NCI-H1417 (cell line): ENCODE measurements around the gene ATP11A.

Experiments used
- DNase-seq, 3 experiments: peaks; one replicate each; lab custom pipeline; 2025; lab: John Stamatoyannopoulos, UW

ATP11A gene

DNA sequence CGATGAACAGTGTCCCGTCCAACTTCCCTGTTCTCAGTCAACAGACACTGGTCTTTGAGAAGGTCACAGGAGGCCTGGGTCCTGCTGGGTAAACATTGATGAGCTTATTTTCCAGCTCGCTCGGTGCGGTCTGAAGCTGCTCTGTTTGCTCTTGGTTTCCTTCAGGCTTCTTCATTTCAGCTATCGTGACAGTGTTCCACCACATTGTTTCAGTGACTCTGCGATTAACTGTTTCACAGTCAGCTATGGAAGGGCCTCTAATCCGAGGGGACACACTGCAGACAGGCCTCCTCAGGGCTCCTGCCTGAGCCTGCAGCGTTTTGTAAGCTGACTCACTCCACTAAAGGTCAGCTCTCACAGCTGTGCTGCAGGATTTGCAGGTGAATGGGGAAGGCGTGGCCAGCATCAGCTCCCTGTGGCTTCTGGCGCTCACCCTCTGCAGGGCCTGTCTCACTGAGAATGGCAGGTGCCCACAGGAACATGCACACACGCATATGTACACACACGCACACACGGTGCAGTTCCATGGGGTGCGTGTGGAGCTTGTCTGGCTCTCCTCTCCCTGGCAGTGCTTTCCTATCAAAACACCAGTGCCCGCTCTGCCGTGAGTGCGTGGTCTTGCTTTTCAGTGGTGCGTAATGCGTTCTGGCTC lies 216.3 kb downstream of the ATP11A start:
- DNase-seq, result peak; percentile 86 to 96 (median 89)

DNA sequence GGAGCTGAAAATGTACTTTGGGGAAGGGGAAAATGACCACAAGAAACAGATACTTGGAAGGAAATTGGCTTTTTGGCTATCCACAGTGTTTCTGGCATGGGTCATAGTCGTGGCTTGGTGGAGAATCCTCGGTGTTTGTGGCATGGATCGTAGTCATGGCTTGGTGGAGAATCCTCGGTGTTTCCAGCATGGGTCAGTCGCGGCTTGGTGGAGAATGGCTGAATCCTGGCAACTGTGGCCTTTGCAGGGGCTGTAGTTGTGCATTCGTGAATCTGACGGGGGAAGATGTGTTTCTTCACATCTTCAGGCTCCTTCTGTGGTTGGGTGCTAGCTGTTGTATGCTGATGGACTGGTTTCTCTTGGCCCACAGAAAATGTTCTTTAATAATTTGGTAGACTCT lies 217.4 kb downstream of the ATP11A start:
- no peak for DNase-seq

DNA sequence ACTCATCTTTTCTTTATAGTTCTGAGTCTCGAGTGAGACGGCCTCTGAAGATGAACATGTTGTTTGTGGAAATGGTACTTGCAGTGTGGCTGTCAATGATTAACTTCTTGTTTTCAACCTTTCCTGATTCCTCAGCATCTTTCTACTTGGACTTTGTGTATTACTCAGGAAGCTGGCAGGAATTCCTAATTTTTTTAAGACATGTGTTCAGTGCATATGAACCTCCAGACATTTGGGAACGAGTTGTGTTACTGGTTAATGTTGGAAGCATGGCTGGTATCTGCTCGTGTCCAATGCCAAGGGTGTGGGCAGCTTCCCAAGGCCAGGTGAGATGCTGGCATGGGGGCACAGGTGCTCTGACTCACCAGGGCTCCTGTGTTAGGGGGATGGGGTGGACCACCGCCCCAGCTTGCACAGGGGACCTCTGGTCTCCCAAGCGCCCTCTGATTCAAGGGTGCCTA lies 218.1 kb downstream of the ATP11A start:
- no peak for DNase-seq

DNA sequence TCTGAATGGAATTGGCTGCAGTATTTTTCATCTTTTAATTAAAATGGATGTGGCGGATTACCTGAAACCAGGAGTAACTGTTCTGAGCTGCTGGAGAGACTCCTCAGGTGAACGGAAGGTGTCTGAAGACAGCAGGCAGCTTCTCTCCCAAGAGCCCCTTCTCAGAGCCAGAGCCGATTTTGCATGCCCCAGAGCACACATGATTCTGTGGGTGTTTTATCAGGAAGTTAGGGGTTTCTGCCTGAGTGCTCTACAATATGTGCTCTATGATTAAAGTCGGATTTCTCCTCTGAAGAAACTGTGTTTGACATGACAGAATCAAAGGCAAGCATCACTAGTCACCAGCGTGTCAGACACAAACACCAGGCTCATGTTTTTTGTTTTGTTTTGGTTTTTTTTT lies 218.5 kb downstream of the ATP11A start:
- DNase-seq, result no peak

DNA sequence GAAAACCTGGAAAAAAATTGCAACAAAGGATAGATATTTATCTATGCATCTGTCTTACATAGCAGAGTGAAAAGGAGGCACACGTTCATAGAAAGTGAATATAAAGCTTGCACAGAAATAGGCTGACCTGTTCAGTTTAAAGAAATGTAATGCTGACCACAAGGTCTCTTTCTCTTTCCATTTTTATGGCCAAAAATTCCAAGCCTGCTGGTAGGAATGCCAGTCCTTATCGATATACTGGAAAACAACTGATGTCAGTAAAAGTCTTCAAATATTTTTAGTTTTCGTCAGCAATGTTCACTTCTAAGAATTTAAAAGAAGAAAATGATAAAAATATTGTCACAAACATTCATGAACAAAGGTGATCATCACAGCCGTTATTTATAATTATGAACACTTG lies 220.2 kb downstream of the ATP11A start:
- no peak for DNase-seq

DNA sequence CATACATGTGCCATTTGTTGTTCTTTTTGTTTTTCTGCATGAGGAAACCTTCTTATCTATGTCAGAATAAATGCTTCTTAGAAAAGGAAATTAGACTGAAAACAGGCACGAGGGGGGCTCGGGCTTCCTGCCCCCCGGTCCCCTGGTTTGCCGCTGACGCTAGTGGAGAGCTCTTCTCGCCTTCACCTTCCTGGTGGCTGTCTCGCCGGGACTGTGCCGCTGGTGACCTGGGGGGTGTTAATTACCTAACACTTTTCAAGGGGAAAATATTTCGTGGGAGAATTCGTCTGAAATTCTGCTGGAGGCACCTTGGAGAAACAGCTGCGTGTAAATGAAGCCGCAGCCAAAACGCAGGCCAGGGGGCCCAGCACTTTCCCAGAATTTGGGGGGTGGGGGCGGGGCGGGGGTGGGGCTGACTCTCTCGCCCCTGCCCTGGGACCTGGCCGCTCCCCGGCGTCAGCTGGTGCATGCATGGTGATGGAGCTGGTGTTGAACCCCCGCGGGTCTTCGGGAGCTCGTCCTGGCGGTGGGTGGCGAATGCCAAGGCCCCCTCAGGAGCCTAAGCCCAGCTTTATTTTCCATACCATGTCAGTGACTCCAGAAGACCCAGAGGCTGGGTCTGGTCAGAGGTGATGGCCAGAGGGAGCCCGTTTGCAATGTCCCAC lies 220.9 kb downstream of the ATP11A start:
- DNase-seq, result no peak

DNA sequence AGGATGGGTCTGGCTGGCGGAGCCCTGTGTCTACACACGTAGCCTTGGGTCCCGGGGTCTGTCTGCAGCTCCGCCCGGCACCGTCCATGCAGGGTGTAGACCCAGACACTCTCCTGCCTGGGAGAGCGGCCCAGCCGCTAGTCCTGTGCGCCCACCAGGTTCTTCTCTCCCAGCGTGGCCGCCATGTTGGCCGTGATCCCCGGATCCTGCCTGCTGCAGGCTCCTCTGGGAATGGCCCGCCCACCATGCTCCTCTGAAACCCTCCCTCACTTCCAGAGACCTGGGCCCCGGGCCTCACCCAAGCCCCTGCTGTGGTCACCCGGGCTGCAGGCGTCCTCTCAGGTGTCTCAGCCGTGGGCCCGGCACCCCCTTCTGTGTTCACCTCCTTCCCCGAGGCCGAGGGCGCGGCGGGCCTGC lies 221.5 kb downstream of the ATP11A start:
- DNase-seq, result no peak

DNA sequence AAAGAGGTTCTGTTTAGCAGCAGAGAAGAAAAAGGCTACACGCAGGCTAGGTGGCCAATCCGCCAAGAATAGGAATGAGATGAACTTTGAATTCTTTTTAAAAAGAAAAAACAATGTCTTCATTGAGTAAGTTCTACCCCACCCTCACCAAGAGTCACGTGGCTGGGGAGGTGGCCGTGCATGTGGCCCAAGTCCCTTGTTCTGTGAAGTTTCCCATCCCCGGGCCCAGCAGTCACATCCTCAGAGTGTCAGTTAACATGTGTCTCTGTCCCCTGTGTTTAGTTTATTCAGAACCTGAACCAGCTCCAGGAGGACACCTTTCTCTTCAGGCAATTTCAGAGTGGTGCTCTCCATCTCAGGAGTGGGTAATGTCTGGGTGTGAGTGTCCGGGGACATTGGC lies 222.0 kb downstream of the ATP11A start:
- DNase-seq, result no peak

DNA sequence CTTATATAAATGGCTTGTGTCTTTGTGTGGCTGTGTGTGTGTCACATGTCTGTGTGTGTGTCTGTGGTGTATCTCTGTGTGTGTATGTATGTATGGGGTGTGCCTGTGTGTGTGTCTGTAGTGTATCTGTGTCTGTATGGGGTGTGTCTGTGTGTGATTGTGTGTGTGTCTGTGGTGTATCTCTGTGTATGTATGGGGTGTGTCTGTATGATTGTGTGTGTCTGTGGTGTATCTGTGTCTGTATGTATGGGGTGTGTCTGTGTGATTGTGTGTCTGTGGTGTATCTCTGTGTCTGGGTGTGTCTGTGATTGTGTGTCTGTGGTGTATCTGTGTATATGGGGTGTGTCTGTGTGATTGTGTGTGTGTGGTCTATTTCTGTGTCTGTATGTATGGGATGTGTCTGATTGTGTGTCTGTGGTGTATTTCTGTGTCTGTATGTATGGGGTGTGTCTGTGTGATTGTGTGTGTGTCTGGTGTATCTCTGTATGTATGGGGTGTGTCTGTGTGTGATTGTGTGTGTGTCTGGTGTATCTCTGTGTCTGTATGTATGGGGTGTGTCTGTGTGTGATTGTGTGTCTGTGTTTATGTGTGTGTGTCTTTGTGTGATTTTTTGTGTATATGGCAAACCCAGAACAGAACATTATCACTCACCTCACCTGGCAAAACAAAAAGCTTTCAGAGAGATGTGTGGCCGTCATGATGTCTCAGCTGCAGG lies 223.0 kb downstream of the ATP11A start:
- no peak for DNase-seq

DNA sequence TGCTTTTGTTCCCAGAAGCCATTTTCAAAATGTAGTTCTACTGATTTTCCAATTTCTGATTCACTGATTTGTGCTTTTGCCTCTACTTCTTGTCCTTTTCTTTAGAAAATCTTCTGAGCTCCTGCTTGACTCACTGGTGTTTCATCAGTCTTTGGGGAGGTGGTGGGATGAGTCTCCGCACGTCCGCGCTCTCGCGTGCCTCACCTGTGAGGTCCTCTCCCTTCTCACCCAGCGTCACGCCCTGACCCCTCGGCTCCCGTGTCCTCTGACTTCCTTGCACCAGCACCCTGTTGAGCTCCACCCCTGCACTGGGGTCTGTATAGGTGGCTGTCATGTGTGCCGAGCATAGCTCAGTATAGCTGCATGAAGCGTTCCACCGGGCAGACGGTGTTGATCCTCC lies 226.5 kb downstream of the ATP11A start:
- DNase-seq, result no peak

DNA sequence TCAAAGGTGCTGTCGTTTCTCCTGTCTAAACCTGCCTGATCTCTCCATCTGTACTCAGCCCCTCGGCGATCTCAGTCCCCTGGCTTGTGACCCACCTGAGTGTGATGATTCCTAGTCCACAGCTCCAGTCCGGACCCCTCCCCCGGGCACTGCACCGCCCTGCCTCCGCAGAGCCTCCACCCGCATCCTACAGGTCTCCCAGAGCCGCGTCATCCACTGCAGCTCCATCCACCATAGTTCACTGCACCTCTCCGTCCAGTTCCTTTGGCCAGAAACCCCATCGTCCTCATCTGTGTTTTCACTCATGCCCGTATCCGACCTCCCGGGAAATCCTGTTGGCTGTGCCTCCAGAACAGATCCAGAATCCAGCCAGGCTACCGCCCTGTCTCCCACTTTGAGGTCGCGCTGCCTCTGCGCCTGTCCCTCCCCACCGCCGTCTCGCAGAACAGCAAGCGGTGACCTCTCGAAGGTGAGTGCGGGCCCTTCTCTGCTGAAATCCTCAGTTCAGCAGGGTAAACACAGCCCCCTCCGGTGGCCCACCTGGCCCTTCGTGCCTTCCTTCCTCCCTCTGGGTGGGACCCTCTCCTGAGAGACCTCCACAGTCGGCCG lies 227.3 kb downstream of the ATP11A start:
- DNase-seq, result no peak

DNA sequence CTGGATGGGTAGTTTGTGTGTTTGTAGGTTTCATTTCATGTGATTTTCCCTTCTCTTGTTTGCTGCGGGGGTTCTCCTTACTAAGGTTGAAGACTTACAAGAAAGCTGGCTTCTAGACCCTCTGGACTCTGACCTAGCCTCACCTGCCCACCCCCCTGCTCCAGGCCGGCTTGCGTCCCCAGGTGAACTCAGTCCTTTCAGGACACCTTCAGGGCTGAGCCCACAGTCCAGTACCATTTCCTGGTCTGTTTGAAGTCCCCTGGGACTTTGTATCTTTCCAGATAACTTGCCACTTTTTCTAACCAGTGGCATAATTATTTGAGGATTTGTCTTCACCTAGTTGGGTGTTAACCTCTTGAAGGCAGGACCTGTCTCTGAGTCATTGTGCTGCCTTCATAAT lies 227.9 kb downstream of the ATP11A start:
- no peak for DNase-seq

DNA sequence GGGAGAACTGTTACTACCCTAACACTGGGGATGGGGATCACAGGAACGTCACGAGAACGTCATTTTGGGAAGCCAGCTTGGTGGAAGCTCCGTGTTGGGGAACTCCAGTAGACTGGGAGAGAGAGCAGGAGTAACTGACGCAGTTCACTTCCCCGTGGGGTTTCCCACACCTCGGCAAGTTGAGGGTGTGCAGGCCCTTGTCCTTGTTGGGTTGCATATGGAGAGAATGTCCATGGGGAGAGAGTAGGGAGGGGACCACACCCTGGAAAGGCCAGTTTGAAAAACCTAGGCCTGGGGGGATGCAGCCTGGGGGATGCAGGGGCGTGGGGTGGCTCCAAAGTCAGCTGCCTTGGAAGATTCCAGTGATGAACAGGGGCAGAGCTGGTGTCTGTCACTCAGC lies 228.4 kb downstream of the ATP11A start:
- DNase-seq, result no peak

DNA sequence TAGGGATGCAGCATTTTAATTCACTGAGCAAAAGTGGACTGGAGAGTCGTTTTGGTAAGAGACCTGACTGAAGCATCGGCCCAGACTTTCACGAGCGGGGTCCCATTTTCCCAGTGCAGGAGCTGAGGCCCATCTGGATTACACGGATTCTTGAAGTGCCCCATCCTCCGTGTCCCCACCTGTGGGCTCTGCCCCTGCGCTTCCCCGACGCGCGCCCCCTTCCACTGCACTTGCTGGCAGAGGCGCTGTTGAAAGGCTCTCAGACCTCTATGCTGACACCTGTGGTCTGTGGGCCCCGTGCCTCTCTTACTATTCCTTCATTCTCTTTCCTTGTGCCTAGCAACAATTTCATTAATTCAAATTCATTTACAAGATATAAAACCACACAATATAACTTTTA lies 228.9 kb downstream of the ATP11A start:
- DNase-seq, result no peak

DNA sequence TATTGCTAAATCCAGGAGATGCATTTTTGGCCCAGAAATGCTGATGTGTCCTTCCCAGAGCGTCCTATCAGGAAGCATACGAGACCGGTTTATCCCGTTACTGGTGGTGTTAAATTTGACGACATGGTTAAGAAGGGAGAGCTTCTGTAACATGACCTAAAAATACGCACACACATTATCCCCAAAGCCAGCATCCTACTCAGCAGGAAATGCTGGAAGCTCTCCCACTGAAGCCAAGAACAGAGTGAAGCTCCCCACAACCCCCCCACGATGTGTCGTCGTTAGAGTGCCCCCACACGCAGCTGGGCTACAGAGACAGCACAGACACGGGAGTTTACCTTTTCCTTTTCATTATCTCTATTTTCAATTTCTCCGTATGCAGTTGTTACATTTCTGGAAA lies 234.1 kb downstream of the ATP11A start:
- DNase-seq, result no peak

DNA sequence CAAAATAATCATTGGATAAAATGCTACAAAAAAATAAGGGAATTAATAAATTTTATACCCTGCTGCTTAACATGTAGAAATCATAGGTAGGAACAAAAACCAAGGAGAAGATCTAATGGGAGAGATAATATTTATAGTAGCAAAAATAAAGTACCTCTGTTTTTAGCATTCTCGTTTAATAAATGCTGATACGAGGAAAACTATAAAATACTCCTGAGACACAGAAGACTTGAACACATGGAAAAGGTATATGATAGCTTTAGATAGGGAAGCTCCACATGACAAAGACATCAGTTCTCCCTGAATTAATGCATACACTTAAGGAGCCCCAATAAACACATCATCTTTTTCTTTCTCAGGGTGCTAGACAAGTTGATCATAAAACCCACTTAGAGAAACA lies 234.5 kb downstream of the ATP11A start:
- DNase-seq, result no peak

DNA sequence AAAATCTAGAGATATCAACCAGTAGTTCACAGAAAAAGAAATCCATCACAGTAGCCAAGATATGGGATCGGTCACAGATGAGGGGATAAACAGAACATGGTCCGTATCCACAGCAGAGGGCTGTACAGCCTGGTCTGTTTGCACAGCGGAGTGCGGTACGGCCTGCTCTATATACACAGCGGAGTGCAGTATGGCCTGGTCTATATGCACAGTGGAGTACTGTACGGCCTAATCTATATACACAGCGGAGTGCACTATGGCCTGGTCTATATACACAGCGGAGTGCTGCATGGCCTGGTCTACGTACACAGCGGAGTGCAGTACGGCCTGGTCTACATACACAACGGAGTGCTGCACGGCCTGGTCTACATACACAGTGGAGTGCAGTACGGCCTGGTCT lies 236.2 kb downstream of the ATP11A start:
- DNase-seq, result no peak

DNA sequence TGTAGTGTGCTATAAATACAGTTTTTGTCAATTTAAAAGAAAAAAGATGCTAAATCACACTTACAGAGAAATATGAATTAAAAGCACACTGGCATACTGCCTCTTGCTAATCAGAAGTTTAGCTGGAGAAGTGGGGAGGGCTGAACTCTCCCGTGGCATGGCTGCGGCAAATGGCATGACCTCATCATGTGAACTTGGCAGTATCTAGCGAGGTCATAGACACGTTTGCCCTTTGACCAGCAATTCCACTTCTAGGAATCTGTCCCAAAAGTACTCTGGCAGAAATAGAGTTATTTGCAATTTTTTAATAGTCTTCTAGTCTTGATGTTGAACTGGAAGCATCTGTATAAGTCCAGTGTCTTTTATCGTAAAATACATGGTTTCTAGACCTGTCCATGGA lies 237.2 kb downstream of the ATP11A start:
- no peak for DNase-seq

DNA sequence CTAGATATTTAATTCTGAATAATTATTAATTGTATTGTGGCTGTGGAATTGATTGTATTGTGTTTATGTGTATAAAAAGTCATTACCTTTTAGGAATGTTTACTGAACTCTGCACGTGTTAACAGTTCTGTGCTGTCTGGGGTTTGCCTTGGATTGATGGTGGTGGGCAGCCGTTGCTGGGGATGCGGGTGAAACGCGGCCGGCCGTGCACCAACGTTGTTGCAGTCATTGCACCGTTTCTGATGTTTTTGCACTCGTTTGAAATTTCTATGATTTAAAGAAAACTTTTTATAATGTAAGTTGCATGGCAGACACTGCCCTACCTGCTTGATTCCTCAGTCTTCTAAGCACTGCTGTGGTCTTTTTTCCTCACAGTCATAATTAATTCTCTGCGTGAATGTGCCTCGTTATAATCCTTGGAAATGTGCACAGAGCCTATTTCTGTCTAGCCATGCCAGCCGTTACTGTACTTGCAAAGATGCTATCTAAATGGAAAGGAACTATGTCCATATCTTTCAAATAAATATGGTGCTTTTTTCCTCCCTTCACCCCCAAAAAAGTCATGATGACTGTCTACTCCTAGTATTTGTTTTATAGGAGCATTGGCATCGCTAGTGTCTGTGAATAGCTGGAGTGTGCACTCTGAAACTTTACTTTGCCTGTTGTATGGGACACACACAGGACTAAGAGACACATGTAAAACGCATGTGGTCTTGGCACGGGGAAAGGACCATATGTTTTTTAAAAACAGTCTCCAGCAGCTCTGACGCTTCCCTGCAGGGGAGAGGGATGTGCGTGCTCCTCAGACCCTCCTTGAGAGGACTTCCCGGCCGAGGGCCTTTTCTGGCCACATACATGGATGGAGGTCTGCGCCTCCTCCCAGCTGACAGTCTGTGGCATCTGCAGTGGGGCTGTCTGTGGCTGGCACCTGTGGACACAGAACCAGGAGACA lies 238.5 kb downstream of the ATP11A start:
- DNase-seq, result no peak

DNA sequence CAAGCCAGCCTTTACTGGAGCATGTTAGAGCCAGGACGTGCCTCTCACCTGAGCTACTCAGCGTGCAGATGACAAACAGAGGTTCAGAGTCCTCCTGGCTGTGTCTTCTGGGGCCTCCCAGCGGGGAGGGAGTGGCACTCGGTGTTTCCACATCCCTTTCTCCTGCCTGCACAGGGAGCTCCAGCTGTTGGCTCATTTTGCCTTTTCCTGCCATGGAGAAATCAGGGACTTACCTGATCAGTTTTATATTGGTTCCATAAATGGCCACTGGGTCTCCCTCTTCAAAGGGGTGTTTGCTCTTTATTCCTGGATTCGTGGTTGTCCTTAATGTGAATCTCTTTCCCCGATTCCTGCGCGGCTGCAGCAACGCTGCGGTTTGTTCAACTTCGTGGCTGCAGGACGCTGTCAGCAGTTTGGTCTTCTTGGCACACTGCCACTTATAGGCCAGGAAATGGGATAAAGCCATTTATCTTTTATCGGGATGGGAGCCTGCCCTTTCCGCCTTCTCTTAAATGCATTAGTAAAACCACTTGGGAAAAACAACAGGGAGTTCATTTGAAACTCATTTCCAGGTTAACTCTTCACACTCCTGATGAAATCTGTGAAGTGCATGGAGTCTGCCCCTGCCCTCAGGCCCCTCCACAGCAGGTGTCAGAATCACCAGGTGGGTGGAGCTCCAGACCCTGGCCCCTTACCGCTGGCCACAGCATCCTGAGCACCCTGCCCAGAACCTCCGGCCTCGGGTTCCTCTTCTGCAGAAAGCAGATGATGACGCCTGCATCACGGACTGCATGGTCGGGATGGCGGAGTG lies 239.3 kb downstream of the ATP11A start:
- DNase-seq, result peak; percentile 80 to 97 (median 89)

DNA sequence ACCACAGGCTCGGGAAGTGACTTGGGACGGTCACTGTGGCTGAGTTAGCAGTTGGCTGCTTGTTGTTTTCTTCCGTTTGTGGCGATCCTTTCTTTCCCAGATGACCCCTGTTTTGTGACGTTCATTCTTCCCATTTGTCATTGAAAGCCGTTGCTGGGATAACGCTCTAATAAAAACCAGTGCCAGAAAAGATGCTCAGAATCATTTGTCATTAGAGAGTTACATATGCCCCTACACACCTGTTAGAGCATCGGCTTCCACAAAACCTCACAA lies 239.9 kb downstream of the ATP11A start:
- DNase-seq, result no peak
